HG03378 (cell line): ENCODE data around the gene PAN2.
"Not testable (repeated sequence)": the region's sequence is repeated elsewhere in the genome, so short reads cannot be mapped to it uniquely, and the experiment has no call there.

ENCODE experiments used
- ATAC-seq: cut with Tn5 transposase; IDR thresholded peaks from one replicate; pipeline ENCODE4 v1.9.1; 2021; ENCODE audit warnings: mild to moderate bottlenecking, moderate library complexity; ENCODE audit not compliant: unreplicated experiment

Gene PAN2

DNA sequence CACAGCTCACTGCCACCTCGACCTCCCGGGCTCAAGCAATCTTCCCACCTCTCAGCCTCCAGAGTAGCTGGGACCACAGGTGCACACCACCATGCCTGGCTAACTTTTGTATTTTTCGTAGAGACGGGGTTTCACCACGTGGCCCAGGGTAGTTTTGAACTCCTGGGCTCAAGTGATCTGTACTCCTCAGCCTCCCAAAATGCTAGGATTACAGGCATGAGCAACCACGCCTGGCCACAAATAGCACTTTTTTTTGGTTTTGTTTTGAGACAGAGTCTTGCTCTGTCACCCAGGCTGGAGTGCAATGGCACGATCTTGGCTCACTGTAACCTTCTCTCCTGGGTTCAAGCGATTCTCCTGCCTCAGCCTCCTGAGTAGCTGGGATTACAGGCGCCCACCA lies 13.5 kb upstream of the PAN2 start:
- not testable (repeated sequence) for ATAC-seq

DNA sequence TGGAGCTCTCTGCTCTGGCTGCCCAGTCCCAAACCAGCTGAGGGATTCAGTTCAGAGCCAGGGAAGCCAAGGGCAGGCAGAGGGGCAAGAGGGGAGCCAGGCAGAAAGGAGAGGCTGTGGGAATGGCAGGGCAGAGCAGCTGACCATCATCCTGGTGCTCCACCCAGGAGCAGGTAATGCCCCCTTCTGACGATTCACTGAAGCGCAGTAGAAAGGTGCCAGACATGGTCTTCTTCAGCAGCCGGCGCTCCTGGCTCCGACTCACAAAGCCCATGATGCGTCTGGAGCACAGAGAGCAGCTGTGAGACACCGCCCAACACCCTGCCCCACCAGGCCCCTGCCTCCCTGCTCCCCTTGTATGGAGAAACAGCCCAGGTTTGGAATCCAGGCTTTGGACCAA lies 12.9 kb upstream of the PAN2 start:
- no peak for ATAC-seq

DNA sequence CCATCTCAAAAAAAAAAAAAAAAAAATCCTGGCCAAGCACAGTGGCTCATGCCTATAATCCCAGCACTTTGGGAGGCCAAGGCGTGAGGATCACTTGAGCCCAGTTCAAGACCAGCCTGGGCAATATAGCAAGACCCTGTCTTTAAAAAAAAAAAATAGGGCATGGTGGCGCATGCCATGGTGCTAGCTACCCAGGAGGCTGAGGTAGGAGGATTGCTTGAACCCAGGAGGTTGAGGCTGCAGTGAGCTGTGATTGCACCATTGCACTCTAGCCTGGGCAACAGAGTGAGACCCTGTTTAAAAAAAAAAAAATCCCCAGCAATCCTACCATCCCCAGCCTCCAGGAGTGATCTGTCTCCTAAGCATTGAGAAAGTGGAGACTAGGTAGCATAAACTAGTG lies 8.5 kb upstream of the PAN2 start:
- ATAC-seq: not testable (repeated sequence)

DNA sequence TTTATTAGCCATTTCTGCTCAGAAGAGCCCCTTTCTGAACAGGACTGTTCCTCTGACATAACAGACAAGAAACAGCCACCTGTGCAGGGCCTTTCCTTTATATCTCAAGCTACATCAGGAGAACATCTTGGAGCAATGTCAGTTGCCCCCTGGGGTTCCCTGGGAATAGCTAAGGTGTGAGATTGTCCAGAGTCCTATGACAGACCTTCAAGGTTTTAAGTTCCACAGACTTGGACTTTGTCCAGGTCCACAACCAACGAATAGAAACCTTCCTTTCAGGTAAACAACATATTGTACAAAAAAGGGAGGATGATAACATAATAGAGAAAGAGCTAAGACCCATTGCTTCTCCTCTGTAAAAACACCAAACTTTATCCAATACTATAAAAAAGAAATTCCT lies 7.8 kb upstream of the PAN2 start:
- ATAC-seq: no peak

DNA sequence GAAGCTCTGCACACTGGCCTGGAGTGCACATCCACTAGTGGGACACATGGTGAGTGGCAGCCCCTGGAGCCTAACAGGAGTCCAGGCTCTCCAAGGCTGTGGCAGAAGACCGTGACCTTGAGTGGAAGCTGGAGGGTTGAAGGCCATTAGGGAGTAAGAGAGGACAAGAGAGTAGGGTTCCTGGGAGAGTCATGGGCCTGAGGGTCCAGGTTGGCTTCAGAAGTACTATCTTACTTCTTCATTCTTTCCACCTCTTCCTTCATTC lies 5.3 kb upstream of the PAN2 start:
- no peak for ATAC-seq

DNA sequence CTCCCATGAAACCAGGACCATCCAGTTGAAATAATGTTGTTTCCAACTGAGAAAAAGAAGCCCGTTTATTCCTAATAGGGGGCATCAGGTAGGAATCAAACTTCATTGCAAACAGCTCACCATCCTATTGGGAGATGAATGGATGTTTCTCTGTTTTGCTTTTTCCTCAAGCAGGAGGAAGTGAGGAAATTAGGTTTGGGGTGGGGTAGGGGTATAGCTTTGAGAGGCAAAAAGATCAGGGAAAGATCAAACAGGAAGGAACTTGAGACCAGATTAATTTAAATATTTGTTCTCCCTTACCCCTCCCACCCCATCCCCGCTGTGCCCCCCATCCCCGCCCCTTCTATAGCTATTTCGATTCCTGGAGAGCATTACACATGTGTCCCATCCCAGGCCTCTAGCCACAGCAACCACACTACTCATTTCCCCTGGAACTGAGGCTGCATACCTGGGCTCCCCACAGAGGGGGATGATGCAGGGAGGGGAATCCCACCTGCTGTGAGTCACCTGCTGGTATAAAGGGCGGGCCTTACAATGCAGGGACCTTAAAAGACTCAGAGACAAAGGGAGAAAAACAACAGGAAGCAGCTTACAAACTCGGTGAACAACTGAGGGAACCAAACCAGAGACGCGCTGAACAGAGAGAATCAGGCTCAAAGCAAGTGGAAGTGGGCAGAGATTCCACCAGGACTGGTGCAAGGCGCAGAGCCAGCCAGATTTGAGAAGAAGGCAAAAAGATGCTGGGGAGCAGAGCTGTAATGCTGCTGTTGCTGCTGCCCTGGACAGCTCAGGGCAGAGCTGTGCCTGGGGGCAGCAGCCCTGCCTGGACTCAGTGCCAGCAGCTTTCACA lies 4.7 kb upstream of the PAN2 start, which contains the start of gene IL23A:
Gene IL23A (plus strand): TSS at position 577 of the 850 bp plus-strand sequence. CDS start 161 bp downstream, at position 738.
- ATAC-seq: no peak

DNA sequence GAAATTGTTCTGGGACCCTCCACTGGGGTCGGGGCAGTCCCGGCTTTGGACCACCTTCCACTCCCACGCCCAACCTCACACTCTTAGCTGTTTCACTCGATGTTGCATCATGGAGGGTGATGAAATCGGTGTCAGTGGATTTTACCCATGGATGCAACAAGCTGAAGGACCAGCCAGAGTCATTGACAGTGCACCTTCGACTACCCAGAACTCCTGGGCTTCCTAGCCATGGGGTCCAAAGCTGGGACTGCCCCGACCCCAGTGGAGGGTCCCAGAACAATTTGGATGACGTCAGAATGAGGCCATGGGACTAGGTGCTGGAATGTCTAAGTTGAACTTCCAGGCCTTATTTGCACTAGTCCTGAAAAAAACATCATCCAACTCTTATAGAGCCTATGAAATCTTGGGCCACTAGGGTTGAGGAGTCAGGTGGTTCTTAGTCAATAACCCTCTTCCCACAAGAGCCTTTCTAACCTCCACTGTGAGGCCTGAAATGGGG lies 4.0 kb upstream of the PAN2 start:
- no peak for ATAC-seq

DNA sequence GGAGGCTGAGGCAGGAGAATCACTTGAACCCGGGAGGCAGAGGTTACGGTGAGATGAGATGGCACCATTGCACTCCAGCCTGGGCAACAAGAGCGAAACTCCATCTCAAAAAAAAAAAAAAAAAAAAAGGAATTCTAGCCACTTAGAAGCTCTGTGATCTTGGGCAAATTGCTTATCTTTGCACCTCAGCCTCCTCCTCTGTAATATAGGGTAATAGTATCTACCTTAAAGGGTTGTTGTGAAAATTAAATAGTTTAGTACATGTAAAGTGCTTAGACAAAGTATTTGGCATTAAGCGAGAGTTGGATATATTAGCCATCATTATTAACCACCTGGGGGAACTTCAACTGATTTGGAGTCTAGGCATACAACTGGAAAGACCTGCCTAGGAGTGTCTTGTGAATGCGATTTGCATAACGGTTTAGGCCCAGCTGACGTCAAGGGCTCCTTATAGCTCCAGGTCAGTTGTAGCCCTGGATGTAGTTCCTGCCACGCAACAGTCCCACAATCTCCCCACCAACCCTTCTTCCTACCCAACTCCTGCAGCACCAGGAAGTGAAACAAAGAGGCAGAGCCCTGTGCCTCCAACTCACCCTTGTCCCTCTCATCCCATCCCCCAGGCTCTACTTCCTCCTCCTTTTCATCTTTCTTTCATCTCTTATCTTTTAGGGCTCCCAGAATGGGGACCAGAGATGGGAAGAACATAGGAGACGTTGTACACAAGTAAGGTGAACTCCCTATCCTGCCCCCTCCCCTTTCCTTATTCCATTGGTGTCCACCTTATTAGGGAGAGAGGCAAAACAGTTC lies 2.8 kb upstream of the PAN2 start:
- ATAC-seq: no peak

DNA sequence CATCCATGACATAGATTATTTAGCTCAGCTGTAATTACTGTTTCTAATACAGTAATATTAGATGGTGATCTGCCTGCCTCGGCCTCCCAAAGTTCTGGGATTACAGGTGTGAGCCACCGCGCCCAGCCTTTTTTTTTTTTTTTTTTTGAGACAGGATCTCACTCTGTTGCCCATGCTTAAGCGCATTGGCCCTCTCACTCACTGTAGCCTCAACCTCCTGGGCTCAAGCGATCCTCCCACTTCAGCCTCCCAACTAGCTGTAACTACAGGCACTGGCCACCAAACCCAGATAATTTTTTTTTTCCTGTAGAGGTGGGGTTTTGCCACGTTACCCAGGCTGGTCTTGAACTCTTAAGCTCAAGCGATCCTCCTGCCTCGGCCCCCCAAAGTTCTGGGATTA lies 1.7 kb upstream of the PAN2 start:
- not testable (repeated sequence) for ATAC-seq

DNA sequence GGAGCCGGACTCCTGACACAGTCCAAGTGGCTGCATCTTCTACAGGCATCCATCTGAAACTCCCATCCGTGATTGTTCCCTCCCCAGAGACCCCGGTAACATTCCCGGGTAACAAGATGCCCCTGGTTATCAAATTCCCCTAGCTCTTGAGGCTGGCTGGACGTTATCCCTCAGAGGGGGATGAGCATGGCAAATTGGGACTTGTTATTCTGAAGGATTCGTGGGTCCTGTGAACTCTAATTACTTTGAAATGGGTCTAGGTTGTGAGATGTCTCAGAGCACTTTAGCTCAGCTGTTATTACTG lies 642 bp upstream of the PAN2 start:
- ATAC-seq: no peak

DNA sequence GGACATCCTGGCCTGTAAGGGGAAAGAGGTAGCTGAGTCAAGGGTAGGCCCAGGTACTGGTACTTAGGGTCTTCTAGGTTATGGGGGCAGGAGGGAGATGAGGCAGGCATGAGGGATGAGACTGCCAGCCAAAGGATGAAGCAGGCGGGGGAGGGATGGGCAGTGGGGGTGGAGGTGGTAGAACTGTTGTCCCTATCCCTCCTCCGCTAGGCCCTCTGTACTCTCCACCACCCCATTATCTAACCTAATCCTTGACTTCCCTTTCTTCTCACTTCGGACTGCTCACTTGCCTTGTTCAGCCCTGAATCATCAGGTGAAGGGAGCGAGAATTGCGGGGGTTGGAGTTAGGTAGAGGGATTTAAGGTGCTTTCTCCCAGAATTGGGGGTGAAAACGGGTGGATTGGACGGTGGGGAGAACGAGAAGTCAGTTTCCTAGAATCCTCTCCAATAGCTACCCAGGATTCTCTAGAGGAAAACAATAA lies 562 bp downstream of the PAN2 start:
- no peak for ATAC-seq

DNA sequence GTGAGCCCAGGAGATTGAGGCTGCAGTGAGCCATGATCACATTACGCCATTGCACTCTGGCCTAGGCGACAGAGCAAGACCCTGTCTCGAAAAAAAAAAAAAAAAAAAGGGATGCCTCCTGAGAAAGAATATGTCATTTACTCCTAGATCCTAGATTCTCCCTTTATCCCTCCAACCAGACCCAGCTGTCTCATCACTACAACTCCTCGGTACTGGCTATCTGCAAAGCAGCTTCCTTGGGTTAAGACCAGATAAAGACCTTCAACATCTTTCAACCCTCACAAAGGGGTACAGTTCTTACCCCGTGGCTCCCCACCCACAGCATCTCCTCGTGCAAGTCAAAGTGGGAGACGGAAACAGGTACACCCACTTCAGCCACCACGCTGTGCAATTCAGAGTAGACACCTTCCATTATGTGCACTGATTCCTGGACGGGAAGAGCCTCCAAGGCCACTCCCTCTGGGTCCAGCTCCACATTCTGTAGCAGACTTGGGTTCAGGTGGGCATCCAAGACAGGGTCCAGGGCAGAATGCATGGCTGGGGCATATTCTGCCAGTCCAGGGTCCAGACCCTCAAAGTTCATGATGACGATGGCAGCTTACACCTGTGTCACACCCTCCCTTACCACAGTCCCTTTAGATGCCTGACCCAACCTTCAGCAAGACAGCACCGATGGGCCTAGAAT lies 1.1 kb downstream of the PAN2 start:
- no peak for ATAC-seq

DNA sequence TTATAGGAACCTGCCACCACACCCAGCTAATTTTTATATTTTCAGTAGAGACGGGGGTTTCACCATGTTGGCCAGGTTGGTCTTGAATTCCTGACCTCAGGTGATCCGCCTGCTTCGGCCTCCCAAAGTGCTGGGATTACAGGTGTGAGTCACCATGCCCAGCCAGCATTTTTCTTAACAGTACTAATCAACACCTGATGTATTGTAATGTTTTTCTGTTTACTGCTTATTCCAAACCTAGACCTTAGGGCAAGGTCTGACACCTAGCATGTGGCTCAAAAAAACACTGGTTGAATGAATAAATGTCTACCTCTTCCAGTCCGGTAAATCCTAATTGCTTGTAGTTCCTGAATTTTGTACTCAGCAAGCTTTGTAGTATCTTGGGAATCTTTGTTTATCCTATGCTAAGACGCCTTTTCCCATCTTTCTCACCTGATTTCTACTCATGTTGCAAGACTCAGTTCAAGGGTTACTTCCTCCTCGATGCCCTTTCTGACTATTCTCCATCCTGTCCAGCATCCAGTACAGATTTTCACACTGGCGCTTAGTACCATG lies 2.8 kb downstream of the PAN2 start:
- ATAC-seq: no peak

DNA sequence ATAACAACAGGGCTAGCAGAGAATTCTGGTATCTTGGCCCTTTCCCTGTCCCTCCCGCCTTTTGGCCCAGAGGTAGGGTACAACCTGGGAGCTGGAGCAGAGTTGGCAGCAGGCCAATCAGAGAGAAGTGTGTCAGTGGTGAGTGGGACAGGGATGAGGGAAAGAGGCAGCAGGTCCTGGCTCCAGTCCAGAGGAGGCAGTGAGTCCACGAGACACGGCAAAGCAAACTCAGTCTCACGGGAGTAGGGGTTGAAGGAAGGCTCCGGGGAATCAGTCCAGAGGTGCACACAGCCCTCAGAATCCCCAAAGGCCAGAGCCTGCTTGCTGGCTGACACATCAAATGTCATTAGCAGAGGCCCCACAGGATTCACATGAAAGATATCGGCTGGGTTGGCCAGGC lies 7.3 kb downstream of the PAN2 start:
- no peak for ATAC-seq

DNA sequence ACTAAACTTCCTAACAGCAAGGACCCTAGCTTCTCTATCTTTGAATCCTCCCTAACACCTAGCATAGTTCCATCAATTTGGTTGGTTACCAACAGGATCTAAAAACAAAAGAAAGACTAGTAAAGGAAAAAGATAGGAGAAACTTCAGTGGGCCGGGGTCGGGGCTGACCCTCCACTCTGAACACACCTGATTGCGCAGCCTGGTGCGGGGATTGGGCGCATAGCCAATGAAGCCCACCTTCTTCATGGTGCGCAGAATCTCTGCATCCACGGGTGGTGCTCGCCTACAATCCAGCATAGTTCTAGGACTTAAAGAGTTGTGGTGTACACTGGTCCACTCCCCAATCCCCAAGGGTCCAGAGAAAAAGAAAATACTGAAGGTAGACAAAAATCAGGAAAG lies 7.7 kb downstream of the PAN2 start:
- no peak for ATAC-seq

DNA sequence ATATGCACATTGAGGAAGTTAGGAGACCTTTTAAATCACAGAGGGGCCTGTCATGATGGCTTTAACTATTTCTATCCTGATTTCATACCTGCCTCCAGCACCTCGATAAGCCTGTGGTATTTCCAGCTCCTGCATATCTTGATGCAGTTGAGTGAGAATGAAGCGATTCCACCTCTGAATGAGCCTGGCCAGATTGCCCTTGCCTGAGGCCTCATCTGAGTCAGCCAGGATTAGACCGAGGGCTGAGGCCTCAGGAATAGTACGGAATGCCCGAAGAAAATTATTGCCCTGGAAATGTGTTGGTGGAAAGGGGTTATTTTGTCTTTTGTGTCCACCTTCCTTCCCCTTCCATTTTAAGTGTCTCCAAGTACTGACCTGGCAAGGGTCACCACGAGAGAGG lies 9.6 kb downstream of the PAN2 start:
- ATAC-seq: no peak

DNA sequence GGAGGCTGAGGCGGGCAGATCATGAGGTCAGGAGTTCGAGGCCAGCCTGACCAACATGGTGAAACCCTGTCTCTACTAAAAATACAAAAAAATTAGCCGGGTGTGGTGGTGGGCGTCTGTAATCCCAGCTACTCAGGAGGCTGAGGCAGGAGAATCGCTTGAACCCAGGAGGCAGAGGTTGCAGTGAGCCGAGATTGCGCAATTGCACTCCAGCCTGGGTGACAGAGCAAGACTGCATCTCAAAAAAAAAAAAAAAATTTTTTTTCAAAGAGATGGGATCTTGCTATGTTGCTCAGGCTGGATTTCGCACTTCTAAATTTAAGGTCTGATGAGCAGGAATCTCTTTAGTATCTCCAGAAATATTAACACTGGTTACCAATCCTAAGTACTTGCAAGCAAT lies 12.2 kb downstream of the PAN2 start:
- ATAC-seq: not testable (repeated sequence)

DNA sequence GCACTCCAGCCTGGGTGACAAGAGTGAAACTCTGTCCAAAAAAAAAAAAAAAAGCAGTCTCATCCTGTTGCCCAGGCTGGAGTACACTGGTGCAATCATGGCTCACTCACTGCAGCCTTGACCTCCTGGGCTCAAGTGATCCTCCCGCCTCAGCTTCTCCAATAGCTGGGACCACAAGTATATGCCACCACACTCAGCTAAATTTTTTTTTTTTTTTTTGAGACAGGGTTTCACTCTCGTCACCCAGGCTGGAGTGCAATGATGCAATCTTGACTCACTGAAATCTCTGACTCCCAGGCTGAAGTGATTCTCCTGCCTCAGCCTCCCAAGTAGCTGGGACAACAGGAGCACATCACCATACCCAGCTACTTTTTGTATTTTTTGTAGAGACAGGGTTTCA lies 12.8 kb downstream of the PAN2 start:
- no peak for ATAC-seq

DNA sequence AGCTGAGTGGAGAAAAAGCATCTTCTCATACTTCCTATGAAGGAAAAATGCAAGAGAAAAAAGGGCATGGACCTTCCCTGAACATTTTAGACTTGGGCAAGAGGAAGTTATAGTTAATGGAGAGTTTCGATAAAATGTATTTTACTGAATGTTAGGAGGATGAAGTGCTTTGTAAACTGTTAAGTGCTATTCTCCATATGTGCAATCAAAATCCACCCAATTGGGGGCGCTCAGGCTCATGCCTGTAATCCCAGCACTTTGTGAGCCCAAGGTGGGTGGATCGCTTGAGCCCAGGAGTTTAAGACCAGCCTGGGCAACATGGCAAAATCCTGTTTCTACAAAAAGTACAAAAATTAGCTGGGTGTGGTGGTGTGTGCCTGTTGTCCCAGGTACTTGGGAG lies 16.1 kb downstream of the PAN2 start:
- no peak for ATAC-seq

DNA sequence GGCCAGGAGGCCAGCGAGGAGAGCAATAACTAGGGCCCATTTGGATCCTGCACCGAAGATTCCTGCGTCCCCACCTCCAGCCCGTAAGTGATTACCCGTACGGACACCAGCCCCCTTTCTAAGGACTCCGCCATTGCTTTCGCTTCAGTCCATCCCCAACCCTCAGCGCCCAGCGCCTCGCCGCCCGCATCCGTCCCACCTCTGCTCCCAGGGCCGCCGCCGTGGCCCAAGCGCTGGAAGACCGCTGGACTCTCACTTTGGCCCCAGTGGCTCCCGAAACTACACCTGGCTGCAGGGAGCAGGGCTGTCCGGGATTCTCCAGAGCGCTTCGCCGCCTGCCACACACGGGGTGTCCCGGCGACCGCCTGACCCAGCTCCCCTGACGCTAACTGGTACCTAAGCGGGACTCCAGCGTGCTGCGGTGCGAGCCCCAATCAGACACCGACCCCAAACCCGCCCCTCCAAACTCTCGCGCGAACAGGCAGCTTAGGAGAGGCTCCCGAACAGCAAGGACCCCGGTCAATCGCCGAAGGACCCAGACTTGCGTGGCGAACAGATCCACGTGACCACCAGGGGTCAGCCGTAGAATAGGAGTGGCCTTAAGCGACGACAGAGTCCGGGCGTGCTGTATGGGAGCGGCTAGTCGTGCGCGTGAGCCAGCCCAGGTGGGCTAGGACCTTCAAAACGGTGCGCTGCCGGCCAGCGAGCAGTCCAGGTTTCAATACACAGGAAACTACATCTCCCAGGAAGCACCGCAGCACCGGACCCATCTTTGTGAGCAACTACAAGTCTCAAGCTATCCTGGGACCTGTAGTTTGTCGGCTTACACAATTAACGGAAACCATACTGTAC lies 18.0 kb downstream of the PAN2 start, which contains the start of gene CNPY2:
Gene CNPY2 (minus strand): TSS at position 367 of the 852 bp plus-strand sequence. CDS start 771 bp downstream, outside the sequence.
- peak; percentile 89 for ATAC-seq
